GM13977 (cell line): ENCODE results near the gene TMEM170B.

Experiments
- DNase-seq: peaks from one replicate; pipeline ENCODE4 v3.0.0; 2012; ENCODE audit warnings: low spot score
- CTCF ChIP-seq: IDR thresholded peaks from 2 replicates; pipeline ENCODE4 v1.5.1; 2012; ENCODE audit warnings: mild to moderate bottlenecking, control low read depth; ENCODE audit not compliant: insufficient read depth; ENCODE audit errors: extremely low read depth, missing control alignments
- in situ Hi-C: fragments of 300-500 bp; cut with MboI; formaldehyde crosslinking; loops from one replicate; pipeline ENCODE4 v1.12.0; 2022; ENCODE audit warnings: low sequenced_read_pairs, low pct_unique_long_range_greater_than_20kb, mixed read lengths, inconsistent platforms; ENCODE audit not compliant: unreplicated experiment

Gene TMEM170B

GRCh38 chr6:11552442-11552841, 14.9 kb downstream of the TMEM170B start:
- in situ Hi-C loops: no loop called here
- DNase-seq: no peak
- TF ChIP-seq CTCF: no peak

GRCh38 chr6:11553824-11554223, 16.3 kb downstream of the TMEM170B start:
- no peak for TF ChIP-seq CTCF
- in situ Hi-C loops: no loop called here
- DNase-seq: no peak

- in situ Hi-C loops: no loop called here
- no peak for TF ChIP-seq CTCF
- no peak for DNase-seq
Observed at GRCh38 chr6:11556309-11556708, 18.8 kb downstream of the TMEM170B start.

- TF ChIP-seq CTCF: no peak
- in situ Hi-C loops: no loop called here
- no peak for DNase-seq
Observed at GRCh38 chr6:11563793-11564192, 26.2 kb downstream of the TMEM170B start.

GRCh38 chr6:11566609-11567008, 29.1 kb downstream of the TMEM170B start:
- in situ Hi-C loops: no loop called here
- no peak for DNase-seq
- TF ChIP-seq CTCF: no peak

- in situ Hi-C loops: loop anchor here (10.0 kb wide), 1 partner anchor 426 kb away; no protein-coding TSS in a partner anchor
- DNase-seq: no peak
- TF ChIP-seq CTCF: no peak
Observed at GRCh38 chr6:11571073-11571472, 33.5 kb downstream of the TMEM170B start.
